ENCODE results near the gene CETN1. TPM values are rescaled to one million over a fixed set of nuclear protein-coding genes. Genes with fewer than 3 reads are reported as not detected.
A peak's percentile ranks its signal among the peaks of the same experiment; 100 is the strongest.

CETN1 gene
- total RNA-seq, 2 donors from 2014 or later: 8.7 TPM; not detected in 1

DNA sequence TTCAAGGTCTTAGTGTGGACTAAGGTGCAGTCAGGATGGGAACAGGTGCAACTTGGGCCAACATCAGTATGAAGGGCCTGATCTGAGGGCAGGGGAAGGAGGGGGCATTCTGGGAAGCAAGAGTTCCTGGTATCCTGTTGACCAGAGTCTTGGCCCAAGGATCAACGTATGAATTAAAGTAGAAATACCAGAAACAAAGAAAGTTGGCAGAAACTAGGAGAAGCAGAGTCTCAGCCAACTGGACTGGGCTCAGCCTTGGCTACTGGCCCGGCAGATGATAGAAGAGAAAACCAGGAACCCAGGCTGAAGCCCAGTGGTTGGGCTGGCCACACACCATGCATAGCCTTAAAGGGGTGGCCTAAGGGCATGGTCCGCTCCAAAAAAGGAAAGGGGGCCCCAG is 2.3 kb downstream of the CETN1 start:
- WGBS: 35% methylated on average over 3 of the region's 3 CpGs
- Histone ChIP-seq H3K36me3 (no peaks in the 10 kb centered on the region), H3K4me1 (replicated peaks) (no peaks in the 10 kb centered on the region), H3K9me3 (no peaks in the 10 kb centered on the region), H3K4me3 (no peak overlapping the region), H3K27me3 (replicated peaks; ENCODE audit: insufficient read depth) (no peaks in the 10 kb centered on the region), H3K27ac (no peak overlapping the region)
- intact Hi-C loops (cut with DNase I): no loop called here
- DNase-seq (ENCODE audit: low spot score): peak; percentile 33
- TF ChIP-seq POLR2AphosphoS5 (IDR thresholded peaks at IDR 0.05): peak; percentile 30
- no peak for TF ChIP-seq POLR2A (IDR thresholded peaks at IDR 0.05)

DNA sequence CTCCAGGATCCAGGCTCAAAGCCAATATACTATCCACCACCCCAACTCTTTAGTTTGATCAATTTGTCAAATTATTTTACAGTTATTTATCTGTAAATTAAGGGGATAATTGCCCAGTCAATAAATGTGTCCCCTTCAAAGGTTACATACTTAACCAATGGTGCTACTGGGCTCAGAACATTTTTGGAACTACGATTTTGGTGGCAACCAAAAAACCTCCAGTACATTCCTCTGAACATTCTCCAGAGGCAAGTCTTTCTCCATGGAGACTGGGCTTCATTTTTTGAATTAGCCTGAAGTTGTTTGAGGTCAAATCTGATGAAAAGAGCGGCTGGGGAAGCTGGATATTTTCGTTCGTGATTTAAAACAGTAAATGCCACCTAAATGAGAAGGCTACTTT is 14.9 kb downstream of the CETN1 start:
- TF ChIP-seq POLR2AphosphoS5 (IDR thresholded peaks at IDR 0.05) (no peak), CTCF (IDR thresholded peaks at IDR 0.05) (no peak), POLR2A (IDR thresholded peaks at IDR 0.05) (no peak)
- H3K4me1 ChIP-seq (replicated peaks): no peaks in the 10 kb centered on the region
- intact Hi-C loops (cut with DNase I): no loop called here
- H3K36me3 ChIP-seq: no peaks in the 10 kb centered on the region
- H3K9me3 ChIP-seq: no peaks in the 10 kb centered on the region
- no peak overlapping the region for H3K4me3 ChIP-seq
- 76% methylated on average over 4 of the region's 4 CpGs for WGBS
- DNase-seq (ENCODE audit: low spot score): no peak
- no peak overlapping the region for H3K27ac ChIP-seq
- H3K27me3 ChIP-seq (replicated peaks; ENCODE audit: insufficient read depth): no peaks in the 10 kb centered on the region

DNA sequence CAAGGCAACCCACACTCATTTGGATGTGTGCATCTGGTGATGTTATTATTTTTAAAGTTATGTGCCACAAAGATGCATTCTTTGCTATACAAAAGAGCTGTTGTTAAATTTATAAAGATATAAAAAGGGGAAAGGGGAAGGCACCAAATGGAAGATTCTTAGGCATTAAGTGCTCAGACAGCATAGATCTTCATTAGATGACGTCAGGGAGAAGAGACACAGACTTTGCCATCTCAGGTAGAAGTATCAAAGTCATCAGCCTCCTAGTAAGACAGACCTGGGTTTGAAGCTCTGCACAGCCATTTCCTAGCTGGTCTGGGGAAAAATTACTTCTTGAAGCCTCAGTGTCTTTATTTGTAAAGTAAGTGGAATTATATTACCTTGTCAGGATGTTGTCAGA is 15.4 kb downstream of the CETN1 start:
- Histone ChIP-seq H3K4me3 (no peak overlapping the region), H3K4me1 (replicated peaks) (no peaks in the 10 kb centered on the region), H3K27ac (no peak overlapping the region), H3K36me3 (no peaks in the 10 kb centered on the region), H3K9me3 (no peaks in the 10 kb centered on the region), H3K27me3 (replicated peaks; ENCODE audit: insufficient read depth) (no peaks in the 10 kb centered on the region)
- TF ChIP-seq POLR2AphosphoS5 (IDR thresholded peaks at IDR 0.05) (no peak), POLR2A (IDR thresholded peaks at IDR 0.05) (no peak), CTCF (IDR thresholded peaks at IDR 0.05) (no peak)
- intact Hi-C loops (cut with DNase I): no loop called here
- DNase-seq (ENCODE audit: low spot score): no peak
- 59% methylated on average over 1 of the region's 1 CpG for WGBS

GRCh38 chr18:596288-596881 is 16.2 kb downstream of the CETN1 start:
- DNase-seq (ENCODE audit: low spot score): peak; percentile 84
- H3K27me3 ChIP-seq (replicated peaks; ENCODE audit: insufficient read depth): no peaks in the 10 kb centered on the region
- TF ChIP-seq POLR2A (IDR thresholded peaks at IDR 0.05) (no peak), POLR2AphosphoS5 (IDR thresholded peaks at IDR 0.05) (no peak), CTCF (IDR thresholded peaks at IDR 0.05) (no peak)
- 11% methylated on average over 24 of the region's 24 CpGs for WGBS
- no peak overlapping the region for H3K4me3 ChIP-seq
- peak overlapping the region; percentile 40 to 52 for H3K27ac ChIP-seq
- intact Hi-C loops (cut with DNase I): no loop called here
- H3K4me1 ChIP-seq (replicated peaks): no peaks in the 10 kb centered on the region
- H3K9me3 ChIP-seq: no peaks in the 10 kb centered on the region
- H3K36me3 ChIP-seq: no peaks in the 10 kb centered on the region

GRCh38 chr18:598124-598589 is 18.0 kb downstream of the CETN1 start:
- no peak for DNase-seq (ENCODE audit: low spot score)

More at GRCh38 chr18:598124-598589, 18.0 kb downstream of the CETN1 start:
- no peaks in the 10 kb centered on the region for H3K27me3 ChIP-seq (replicated peaks; ENCODE audit: insufficient read depth)
- no peak overlapping the region for H3K27ac ChIP-seq
- no peaks in the 10 kb centered on the region for H3K4me1 ChIP-seq (replicated peaks)
- no peaks in the 10 kb centered on the region for H3K36me3 ChIP-seq
- intact Hi-C loops (cut with DNase I): no loop called here
- H3K9me3 ChIP-seq: no peaks in the 10 kb centered on the region
- H3K4me3 ChIP-seq: no peak overlapping the region
- 36% methylated on average over 6 of the region's 6 CpGs for WGBS
- TF ChIP-seq CTCF (IDR thresholded peaks at IDR 0.05): no peak
- no peak for TF ChIP-seq POLR2A (IDR thresholded peaks at IDR 0.05)
- TF ChIP-seq POLR2AphosphoS5 (IDR thresholded peaks at IDR 0.05): no peak
